ENCODE data around the gene LMAN2L.
"Not testable (repeated sequence)": the region's sequence is repeated elsewhere in the genome, so short reads cannot be mapped to it uniquely, and the experiment has no call there.

The LMAN2L gene

GRCh38 chr2:96685577-96686459 lies 54.0 kb downstream of the LMAN2L start:
- peak; percentile 27 for DNase-seq

GRCh38 chr2:96684883-96685576 lies 54.8 kb downstream of the LMAN2L start:
- DNase-seq, result no peak

- DNase-seq, result no peak
These were observed 55.7 kb downstream of the LMAN2L start for GRCh38 chr2:96683972-96684820.

- no peak for DNase-seq
These were observed 56.6 kb downstream of the LMAN2L start for GRCh38 chr2:96683307-96683706.

- no peak for DNase-seq
These were observed 58.3 kb downstream of the LMAN2L start for GRCh38 chr2:96681540-96681939.

- no peak for DNase-seq
These were observed 59.2 kb downstream of the LMAN2L start for GRCh38 chr2:96680561-96681141.

- no peak for DNase-seq
These were observed 60.0 kb downstream of the LMAN2L start for GRCh38 chr2:96679848-96680247.

- DNase-seq, result no peak
These were observed 70.2 kb downstream of the LMAN2L start for GRCh38 chr2:96669539-96670215.

GRCh38 chr2:96668771-96669170 lies 71.1 kb downstream of the LMAN2L start:
- no peak for DNase-seq

GRCh38 chr2:96665717-96666116 lies 74.1 kb downstream of the LMAN2L start:
- DNase-seq, result not testable (repeated sequence)

- no peak for DNase-seq
These were observed 74.7 kb downstream of the LMAN2L start for GRCh38 chr2:96665083-96665569.

GRCh38 chr2:96664366-96664925 lies 75.4 kb downstream of the LMAN2L start:
- no peak for DNase-seq

- DNase-seq, result no peak
These were observed 76.0 kb downstream of the LMAN2L start for GRCh38 chr2:96663829-96664228.

- no peak for DNase-seq
These were observed 76.7 kb downstream of the LMAN2L start for GRCh38 chr2:96663177-96663576.

- DNase-seq, result no peak
These were observed 77.5 kb downstream of the LMAN2L start for GRCh38 chr2:96662360-96662759.

- no peak for DNase-seq
These were observed 78.5 kb downstream of the LMAN2L start for GRCh38 chr2:96661324-96661723.

- DNase-seq, result no peak
These were observed 83.3 kb downstream of the LMAN2L start for GRCh38 chr2:96656540-96656939.

All from NCI-H1694 (cell line).